Neutrophil (primary cell): ENCODE measurements around the gene ANKRD45.

Experiments
- H3K27ac ChIP-seq: fragments of 200-600 bp; sonication (generic); 2 replicates; pipeline ENCODE4 v1.5.1; 2016; ENCODE audit warnings: mild to moderate bottlenecking, moderate library complexity
- H3K27me3 ChIP-seq: fragments of 200-600 bp; sonication (generic); 2 replicates; pipeline ENCODE4 v1.6.0; 2016; ENCODE audit warnings: mild to moderate bottlenecking
- H3K36me3 ChIP-seq: fragments of 200-600 bp; sonication (generic); 2 replicates; pipeline ENCODE4 v1.5.1; 2017
- H3K4me1 ChIP-seq, 2 experiments: fragments of 200-600 bp in 1 of 2; sonication (generic) in 1 of 2; 1 replicate in 1 of 2; 2 replicates in 1 of 2; pipeline versions ENCODE4 v1.5.1 to v1.6.1; 2013 to 2016; ENCODE audit warnings: low read depth in 1 of 2, low read length in 1 of 2, mild to moderate bottlenecking in 1 of 2, moderate library complexity in 1 of 2; ENCODE audit not compliant: control insufficient read depth in 1 of 2, insufficient read depth in 1 of 2
- H3K4me3 ChIP-seq, 2 experiments: fragments of 200-600 bp in 1 of 2; sonication (generic) in 1 of 2; 1 replicate in 1 of 2; 2 replicates in 1 of 2; pipeline ENCODE4 v1.5.1; 2013 to 2016; ENCODE audit warnings: low read depth in 1 of 2, low read length in 1 of 2, mild to moderate bottlenecking in 1 of 2, moderate library complexity in 1 of 2
- H3K9me3 ChIP-seq: fragments of 200-600 bp; sonication (generic); 2 replicates; pipeline ENCODE4 v1.5.1; 2016
- TF ChIP-seq, protein P1 (sequence below): fragments of 200-600 bp; sonication (generic); IDR thresholded peaks from 2 replicates; pipeline ENCODE4 v1.5.1; 2016; ENCODE audit warnings: antibody characterized with exemption

Gene ANKRD45

DNA sequence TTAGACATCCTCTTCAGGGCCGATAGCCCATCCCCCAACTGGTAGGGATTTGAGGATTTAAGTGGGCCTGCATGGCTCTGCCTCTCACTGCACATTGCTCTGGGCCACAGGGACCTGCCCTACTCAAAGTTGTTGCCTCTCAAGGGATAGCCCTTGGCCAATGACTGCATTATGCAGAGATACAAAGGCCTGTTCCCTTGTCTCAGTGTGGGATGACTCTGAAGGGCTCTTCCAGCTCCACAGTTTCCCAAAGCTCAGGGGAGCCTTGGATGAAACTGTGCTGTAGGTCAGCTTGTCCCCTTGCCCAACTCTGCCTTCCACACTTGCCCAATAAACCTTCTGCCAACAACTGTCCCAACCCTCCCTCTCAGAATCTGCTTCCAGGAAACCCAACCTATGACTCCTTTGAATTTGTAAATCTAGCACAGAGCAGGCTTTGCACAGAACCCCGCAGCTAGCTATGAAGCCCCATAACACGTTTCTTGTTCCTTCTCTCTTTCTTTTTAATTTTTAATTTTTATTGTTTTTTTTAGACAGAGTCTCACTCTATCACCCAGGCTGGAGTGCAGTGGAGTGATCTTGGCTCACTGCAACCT lies 109.3 kb downstream of the ANKRD45 start:
- TF ChIP-seq, protein P1, sequence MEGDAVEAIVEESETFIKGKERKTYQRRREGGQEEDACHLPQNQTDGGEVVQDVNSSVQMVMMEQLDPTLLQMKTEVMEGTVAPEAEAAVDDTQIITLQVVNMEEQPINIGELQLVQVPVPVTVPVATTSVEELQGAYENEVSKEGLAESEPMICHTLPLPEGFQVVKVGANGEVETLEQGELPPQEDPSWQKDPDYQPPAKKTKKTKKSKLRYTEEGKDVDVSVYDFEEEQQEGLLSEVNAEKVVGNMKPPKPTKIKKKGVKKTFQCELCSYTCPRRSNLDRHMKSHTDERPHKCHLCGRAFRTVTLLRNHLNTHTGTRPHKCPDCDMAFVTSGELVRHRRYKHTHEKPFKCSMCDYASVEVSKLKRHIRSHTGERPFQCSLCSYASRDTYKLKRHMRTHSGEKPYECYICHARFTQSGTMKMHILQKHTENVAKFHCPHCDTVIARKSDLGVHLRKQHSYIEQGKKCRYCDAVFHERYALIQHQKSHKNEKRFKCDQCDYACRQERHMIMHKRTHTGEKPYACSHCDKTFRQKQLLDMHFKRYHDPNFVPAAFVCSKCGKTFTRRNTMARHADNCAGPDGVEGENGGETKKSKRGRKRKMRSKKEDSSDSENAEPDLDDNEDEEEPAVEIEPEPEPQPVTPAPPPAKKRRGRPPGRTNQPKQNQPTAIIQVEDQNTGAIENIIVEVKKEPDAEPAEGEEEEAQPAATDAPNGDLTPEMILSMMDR, result no peak
- no peaks in the 10 kb centered on the region for H3K36me3 ChIP-seq
- no peaks in the 10 kb centered on the region for H3K9me3 ChIP-seq
- H3K27ac ChIP-seq, result no peak overlapping the region
- H3K27me3 ChIP-seq, result no peaks in the 10 kb centered on the region
- no peak overlapping the region for H3K4me3 ChIP-seq
- H3K4me1 ChIP-seq, result no peaks in the 10 kb centered on the region
